GM19099 (cell line): ENCODE measurements around the gene TJP3.

Source experiments
- POLR2A ChIP-seq: IDR thresholded peaks from 3 replicates; pipeline ENCODE4 v1.6.1; 2011; ENCODE audit warnings: low read depth; ENCODE audit not compliant: insufficient read length; ENCODE audit errors: extremely low read depth

The TJP3 gene

DNA sequence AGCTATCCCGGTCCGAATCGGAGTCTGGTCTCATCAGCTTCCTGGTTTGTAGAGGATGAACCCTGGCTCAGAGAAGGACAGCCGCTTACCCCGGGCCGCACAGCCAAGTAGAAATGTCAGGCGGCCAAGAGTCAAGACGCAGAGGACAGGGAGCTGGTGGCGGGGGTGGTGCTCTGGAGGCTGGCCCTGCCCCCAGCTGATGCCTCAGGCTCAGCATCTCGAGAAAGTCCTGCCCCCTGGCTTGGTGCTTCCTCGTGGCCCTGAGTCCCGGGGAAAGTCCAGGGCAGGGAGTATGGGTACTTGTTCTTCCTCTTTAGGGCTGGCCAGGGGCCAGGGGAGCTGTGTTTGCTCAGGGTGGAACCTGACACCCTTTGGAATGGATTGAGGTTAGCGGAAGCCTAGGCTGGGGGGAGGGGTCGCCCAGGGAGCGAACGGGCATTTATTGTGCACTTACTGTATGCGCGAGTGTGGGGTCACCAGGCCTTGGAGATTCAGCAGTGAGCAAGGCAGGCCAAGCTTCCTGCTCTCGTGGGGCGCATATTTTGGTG lies 2.2 kb downstream of the TJP3 start:
- no peak for TF ChIP-seq POLR2A

DNA sequence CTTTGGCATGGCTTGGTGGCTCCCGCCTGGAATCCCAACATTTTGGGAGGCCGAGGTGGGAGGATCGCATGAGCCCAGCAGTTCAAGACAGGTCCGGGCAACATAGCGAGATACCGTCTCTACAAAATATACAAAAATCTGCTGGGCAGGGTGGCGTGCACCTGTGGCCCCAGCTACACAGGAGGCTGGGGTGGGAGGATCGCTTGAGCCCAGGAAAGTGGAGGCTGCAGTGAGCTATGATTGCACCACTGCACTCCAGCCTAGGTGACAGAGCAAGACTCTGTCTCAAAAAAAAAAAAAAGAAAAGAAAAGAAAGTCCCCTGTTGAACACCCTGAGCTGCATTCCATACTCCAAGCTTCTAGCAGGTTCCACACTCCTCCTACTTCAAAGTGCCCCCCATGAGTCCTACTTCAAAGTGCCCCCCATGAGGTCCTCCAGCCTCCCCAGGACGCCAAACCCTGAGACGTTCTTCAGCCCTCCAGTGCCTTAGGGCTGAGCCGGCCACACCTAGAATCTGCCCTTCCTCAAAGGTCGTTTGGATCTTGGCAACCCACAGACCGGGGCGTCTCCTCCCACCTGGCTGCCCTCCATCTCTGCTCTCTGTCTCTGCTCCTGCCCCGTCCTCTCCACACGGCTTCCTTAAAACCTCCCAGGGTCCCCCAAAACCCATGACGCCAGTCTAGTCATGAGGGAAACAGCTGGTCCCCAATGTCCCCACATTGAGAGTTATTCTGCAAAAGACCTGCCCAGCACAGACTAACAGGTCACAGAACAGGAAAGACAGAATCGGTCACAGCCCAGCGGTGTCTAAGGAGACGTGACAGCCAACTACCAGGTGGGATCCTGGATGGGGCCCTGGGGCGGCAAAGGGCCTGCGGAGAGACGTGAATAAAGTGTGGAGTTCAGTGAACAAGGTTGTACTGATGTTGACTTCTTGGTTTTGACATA lies 4.8 kb downstream of the TJP3 start:
- TF ChIP-seq POLR2A: no peak

DNA sequence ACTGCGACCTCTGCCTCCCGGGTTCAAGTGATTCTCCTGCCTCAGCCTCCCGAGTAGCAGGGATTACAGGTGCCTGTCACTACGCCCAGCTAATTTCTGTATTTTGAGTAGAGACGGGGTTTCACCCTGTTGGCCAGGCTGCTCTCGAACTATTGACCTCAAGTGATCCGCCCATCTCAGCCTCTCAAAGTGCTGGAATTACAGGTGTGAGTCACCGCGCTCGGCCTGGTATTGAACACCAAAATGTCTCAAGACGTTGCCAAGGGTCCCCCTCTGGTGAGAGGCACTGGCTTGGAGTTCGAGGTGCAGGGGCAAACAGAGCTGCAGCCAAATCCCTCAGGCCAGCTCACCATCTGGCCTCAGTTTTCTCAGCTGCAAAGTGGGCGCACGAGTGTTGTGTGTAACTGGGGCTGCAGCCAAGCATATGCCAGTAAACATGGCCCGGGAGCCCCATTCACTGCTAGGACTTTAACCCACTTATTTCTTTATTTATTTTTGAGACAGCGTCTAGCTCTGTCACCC lies 8.0 kb downstream of the TJP3 start:
- no peak for TF ChIP-seq POLR2A

DNA sequence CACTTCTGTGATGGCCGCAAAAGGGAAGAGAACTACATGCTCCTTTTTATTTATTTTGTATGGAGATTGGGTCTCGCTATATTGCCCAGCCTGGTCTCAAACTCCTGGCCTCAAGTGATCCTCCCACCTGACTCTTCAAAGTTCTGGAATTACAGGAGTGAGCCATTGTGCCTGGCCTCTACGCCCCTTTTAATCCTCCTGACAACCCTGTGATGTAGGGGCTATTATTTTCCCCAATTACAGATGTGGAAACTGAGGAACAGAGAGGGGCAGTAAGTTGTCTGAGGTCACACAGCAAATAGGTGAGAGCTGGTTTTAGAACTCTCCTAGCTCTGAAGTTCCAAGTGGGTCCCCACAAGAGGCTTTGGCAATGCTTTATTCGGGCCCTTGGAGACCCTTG lies 11.7 kb downstream of the TJP3 start:
- no peak for TF ChIP-seq POLR2A

DNA sequence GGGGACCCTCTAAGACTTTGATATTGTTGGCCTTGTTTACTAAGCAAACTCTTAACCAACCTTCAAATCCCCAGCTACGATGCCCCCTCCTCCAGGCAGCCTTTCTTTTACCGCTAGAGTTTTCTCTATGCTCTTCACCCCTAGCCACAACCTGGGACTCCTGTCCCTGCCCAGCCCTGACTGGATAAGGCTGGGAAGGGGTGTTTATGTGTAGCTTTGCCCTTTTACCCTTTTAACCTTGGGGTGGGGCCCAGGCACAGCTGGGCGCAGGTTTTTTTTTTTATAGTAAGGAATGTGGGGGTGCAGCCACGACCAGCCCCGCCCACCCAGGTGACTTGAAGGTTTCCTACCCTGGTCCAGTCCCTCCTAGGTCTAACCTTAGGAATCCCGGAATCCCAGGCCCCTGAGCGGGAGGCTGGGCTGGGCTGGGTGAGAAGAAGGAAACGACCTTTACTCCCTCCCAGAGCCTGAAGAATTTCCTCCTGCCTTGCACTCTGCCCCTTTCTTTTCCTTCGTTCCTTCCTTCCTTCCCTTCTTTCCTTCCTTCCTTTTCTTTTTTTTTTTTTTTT lies 12.2 kb downstream of the TJP3 start:
- no peak for TF ChIP-seq POLR2A

DNA sequence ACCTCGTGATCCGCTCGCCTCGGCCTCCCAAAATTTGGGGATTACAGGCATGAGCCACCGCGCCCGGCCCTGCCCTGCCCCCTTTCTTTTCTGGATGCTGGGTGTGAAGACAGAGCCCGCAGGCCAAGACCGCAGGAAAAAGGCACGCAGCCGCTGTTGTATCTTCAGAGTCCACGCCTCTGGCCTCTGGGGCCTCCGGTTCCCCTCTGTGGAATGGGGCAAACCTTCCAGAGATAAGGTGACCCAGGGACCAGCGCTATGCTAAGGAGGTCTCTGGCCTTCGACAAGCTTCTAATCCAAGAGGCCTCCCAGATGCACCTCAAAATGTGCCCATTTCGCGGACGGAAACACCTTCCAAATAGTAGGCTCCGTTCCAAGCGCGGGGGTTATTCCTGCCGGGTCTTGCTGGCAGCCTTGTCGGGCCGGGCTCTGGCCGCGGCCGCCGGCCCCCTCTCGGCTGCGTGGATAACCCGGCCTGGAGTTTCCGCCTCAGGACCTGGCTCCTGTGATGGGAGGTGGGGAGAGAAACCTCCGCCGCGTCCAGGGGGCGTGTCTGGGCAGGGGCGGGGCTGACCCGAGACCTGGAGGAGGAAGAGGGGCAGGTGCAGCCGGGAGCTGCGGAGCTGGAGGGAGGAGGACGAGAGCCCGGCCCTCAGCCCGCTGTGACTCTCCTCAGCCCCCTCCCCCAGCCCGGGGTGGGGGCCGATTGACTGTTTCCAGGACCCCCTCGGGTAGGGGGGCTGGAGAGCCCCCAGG lies 13.1 kb downstream of the TJP3 start:
- no peak for TF ChIP-seq POLR2A

DNA sequence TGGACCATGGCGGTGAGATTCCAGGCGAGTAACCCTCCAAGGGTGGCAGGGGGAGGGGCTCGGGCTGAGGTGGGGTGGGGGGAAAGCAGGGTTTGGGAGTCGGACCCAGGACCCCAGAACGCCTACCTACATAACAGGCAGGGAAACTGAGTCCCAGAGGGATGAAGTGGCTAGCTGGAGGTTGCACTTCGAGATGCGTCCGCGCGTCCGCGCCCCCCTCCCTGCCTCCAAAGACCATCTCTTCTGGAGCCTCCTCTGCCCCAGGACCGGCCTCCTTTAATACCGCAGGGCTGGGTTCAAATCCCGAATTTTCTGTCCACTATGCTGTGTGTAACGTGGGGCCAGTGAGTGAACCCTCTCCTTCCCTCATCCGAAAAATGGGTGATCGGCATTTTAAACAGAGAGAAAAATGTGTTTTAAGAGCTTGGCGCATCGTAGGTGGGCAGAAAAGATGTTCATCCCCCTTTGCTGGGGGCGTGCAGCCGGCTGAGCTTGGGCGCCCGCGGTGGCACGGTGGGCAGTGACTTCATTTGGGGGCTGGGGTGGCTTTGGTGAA lies 13.8 kb downstream of the TJP3 start:
- no peak for TF ChIP-seq POLR2A

DNA sequence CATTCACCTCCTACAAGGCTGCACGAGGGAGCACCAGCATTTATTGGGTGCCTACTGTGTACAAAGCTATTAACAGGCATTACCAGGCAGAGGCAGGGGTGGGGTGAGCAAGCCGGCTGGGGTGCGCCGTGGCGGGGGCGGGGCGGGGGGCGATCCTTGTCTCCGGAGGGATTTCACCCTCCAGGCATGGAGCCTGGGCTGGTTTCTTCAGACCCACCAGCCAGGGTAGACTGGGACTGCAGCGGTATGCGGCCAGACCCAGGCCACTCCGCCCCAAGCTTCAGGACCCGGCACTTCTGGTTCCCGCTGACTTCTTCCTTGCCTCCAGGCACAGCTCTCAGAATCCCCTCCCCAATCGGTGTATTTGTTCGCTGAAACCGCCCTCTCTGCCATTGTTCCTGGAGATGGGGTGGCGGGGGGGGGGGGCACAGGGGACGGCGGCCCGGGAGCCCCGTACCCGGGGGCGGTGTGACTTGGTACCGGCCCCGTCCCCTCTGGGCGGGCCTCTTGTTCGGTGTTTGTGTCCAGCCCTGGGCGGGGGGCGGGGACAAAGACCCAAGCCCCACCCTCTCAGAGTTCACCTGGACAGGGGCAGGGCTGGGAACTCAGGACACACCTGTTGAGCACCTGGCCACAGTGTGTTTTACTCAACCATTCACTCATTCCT lies 14.4 kb downstream of the TJP3 start:
- no peak for TF ChIP-seq POLR2A

DNA sequence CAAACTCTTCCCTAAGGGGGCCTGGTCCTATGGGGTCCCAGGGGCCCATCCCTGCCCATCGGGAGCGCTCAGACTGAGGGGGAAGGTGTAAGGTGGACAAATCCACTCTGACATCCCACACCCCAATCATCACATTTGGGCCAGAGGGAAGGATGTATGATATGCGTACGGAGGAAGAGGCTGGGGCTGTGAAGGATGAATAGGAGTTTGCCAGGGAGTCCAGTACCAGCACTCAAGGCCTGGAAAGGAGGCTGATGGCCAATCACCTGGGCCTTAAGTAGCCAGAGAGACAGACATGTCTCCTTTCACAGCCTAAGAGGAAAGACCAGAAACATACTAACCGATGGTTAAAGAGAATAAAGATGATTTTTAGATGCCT lies 14.9 kb downstream of the TJP3 start:
- no peak for TF ChIP-seq POLR2A

DNA sequence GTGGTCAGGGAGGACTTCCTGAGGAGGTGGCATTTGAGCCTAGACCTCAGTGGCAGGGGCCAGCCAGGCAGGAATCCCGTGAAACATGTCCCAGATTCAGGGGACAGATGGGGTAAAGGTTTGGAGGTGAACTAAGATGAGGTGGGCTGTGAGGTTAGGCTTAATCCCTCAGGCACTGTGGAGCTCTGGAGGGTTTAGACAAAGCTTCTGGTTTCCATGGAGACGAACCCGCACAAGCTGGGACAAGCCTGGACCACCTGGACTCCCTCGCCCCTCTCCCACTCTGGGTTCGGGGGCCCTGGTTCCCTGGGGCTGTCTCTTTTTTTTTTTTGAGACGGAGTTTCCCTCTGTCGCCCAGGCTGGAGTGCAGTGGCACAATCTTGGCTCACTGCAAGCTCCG lies 15.7 kb downstream of the TJP3 start:
- TF ChIP-seq POLR2A: no peak

DNA sequence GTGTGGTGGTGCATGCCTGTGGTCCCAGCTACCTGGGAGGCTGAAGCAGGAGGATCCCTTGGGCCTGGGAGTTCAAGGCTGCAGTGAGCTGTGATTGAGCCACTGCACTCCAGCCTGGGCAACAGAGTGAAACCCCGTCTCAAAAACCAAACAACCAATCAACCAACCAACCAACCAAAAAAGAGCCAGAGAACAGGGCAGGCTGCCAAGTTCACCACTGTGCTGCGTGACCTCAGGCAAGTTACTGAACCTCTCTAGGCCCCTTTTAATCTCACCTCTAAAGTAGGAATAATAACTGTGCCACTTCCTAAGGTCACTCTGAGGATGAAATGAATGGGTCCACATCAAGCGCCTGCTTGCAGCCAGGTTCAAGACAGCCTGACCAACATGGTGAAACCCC lies 16.9 kb downstream of the TJP3 start:
- no peak for TF ChIP-seq POLR2A

DNA sequence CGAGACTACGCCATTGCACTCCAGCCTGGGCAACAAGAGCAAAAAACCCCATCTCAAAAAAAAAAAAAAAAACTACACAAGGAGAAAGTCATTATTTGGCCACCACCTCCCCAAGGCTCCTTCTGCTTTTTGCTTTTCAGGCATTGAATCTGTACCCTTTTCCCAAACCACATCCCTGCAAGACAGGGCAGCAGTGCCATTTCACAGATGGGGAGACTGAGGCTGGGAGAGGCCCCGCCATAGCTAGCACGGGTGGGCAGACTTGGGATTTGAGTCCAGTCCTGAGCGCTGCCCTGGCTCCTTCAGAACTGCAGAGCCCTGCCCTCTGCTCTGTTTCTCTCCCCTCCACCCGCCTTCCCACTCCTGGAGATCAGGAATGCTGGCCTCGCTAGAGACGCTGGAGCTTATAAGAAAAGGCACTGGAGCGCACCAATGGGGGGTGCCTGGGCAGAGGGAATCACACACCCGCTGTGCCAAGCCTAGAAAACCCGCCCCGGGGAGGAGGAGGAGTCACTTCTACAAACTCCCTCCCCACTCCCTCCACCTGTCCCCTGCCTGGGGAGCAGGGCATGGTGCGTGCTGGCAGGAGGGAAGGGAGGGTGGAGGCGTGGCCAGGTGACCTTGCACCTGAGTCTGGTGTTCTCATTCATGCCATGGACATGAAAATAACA lies 17.6 kb downstream of the TJP3 start:
- TF ChIP-seq POLR2A: no peak

DNA sequence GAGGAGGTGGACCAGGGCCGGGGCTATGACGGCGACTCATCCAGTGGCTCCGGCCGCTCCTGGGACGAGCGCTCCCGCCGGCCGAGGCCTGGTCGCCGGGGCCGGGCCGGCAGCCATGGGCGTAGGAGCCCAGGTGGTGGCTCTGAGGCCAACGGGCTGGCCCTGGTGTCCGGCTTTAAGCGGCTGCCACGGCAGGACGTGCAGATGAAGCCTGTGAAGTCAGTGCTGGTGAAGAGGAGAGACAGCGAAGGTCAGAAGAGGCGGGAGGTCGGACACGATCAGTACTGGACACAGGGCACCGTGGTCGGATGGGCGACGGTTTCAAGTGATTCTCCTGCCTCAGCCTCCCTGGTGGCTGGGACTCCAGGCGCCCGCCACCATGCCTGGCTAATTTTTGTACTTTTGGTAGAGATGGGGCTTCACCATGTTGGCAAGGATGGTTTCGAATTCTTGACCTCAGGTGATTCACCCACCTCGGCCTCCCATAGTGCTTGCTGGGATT lies 22.3 kb downstream of the TJP3 start:
- no peak for TF ChIP-seq POLR2A

DNA sequence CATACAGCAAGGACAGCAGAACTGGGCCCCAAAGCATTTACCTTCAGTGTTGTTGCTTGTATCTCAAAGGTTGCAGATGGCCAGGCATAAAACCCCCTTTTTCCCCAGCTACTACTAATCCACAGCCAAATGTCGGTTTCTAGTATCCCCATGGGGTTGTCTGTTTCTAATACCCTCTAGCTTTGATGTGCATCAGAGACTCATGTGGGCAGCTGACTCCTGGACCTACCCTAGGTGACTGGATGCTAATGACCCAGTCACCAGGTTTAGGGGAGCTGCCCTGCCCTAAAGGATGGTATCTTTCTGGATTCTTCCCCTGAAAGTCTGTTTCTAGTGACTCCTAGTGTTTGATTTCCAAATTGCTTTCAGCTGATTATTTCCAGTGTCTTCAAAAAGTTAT lies 23.9 kb downstream of the TJP3 start:
- TF ChIP-seq POLR2A: no peak
